HepG2 (cell line): Measurements from ENCODE around the gene TMEM269. TPM values are rescaled to one million over a fixed set of nuclear protein-coding genes. Genes with fewer than 3 reads are reported as not detected.

Experiments
- FOXA3 ChIP-seq: IDR thresholded peaks from 2 replicates; pipeline ENCODE4 v1.6.1; 2016; ENCODE audit warnings: missing genetic modification reagents, missing compliant biosample characterization
- FOXC1 ChIP-seq: sonication (generic); formaldehyde crosslinking; IDR thresholded peaks from 2 replicates; pipeline ENCODE4 v1.8.0; 2022; ENCODE audit warnings: mild to moderate bottlenecking, missing genetic modification reagents, borderline replicate concordance
- GATAD2A ChIP-seq: IDR thresholded peaks from 2 replicates; pipeline ENCODE4 v1.6.1; 2016
- HNRNPK ChIP-seq: fragments of 200-400 bp; formaldehyde crosslinking; IDR thresholded peaks from 2 replicates; pipeline ENCODE4 v1.6.1; 2018; ENCODE audit warnings: low read length, low read depth, moderate library complexity, mild to moderate bottlenecking; ENCODE audit not compliant: poor library complexity, severe bottlenecking
- NFAT5 ChIP-seq: sonication (generic); formaldehyde crosslinking; IDR thresholded peaks from 2 replicates; pipeline ENCODE4 v1.4.0; 2020; ENCODE audit warnings: missing genetic modification reagents
- NR2F2 ChIP-seq: IDR thresholded peaks from 2 replicates; pipeline ENCODE4 v1.6.1; 2012; ENCODE audit warnings: low read depth, inconsistent platforms, borderline replicate concordance
- SAP130 ChIP-seq: IDR thresholded peaks from 2 replicates; pipeline ENCODE4 v1.6.1; 2016; ENCODE audit warnings: low read depth
- TAF1 ChIP-seq: sonication (generic); formaldehyde crosslinking; IDR thresholded peaks from 2 replicates; pipeline ENCODE4 v1.4.0; 2020; ENCODE audit warnings: missing genetic modification reagents
- TARDBP ChIP-seq: sonication (generic); formaldehyde crosslinking; IDR thresholded peaks from 2 replicates; pipeline ENCODE4 v1.8.0; 2022; ENCODE audit warnings: mild to moderate bottlenecking, missing genetic modification reagents
- ZBTB1 ChIP-seq: sonication (generic); formaldehyde crosslinking; IDR thresholded peaks from 2 replicates; pipeline ENCODE4 v1.4.0; 2020; ENCODE audit warnings: missing genetic modification reagents, borderline replicate concordance
- ZBTB20 ChIP-seq: sonication (generic); formaldehyde crosslinking; IDR thresholded peaks from 2 replicates; pipeline ENCODE4 v1.8.1; 2023; ENCODE audit warnings: missing genetic modification reagents, low read depth, mild to moderate bottlenecking, borderline replicate concordance
- ZBTB7A ChIP-seq: sonication (generic); formaldehyde crosslinking; IDR thresholded peaks from 2 replicates; pipeline ENCODE4 v1.8.0; 2022; ENCODE audit warnings: mild to moderate bottlenecking, missing genetic modification reagents
- ZFP82 ChIP-seq: sonication (generic); formaldehyde crosslinking; IDR thresholded peaks from 2 replicates; pipeline ENCODE4 v1.5.1; 2020; ENCODE audit warnings: mild to moderate bottlenecking, missing genetic modification reagents, borderline replicate concordance
- ZNF10 ChIP-seq: sonication (generic); formaldehyde crosslinking; IDR thresholded peaks from 2 replicates; pipeline ENCODE4 v1.4.0; 2020; ENCODE audit warnings: mild to moderate bottlenecking, low read depth, missing genetic modification reagents, borderline replicate concordance
- ZNF205 ChIP-seq: IDR thresholded peaks from 2 replicates; pipeline ENCODE4 v1.6.1; 2018; ENCODE audit warnings: missing biosample characterization, missing genetic modification reagents
- ZNF224 ChIP-seq: sonication (generic); formaldehyde crosslinking; IDR thresholded peaks from 2 replicates; pipeline ENCODE4 v1.5.0; 2020; ENCODE audit warnings: mild to moderate bottlenecking, missing genetic modification reagents
- ZNF350 ChIP-seq: sonication (generic); formaldehyde crosslinking; IDR thresholded peaks from 2 replicates; pipeline ENCODE4 v1.4.0; 2020; ENCODE audit warnings: mild to moderate bottlenecking, low read depth, missing genetic modification reagents, borderline replicate concordance
- ZSCAN29 ChIP-seq: sonication (generic); formaldehyde crosslinking; conservative IDR thresholded peaks from 2 replicates; pipeline ENCODE4 v1.4.0; 2020; ENCODE audit warnings: mild to moderate bottlenecking, missing genetic modification reagents
- polyA plus RNA-seq, 8 experiments: library from polyadenylated mRNA; depleted of rRNA in 3 of 8; stranded (reverse) in 7 of 8; unstranded in 1 of 8; fragments of >200 nt; fragmentation: Illumina TruSeq in 4 of 8; extraction: Trizol in 4 of 8; gene quantifications; 2 replicates each; pipeline versions ENCODE4 v1.2.1 to v1.2.3, GENCODE V29; 2011 to 2016; ENCODE audit warnings: low read depth in 4 of 8, missing spikeins in 1 of 8, mixed read lengths in 1 of 8; ENCODE audit not compliant: insufficient read depth in 1 of 8
- total RNA-seq, 5 experiments: library from RNA; depleted of rRNA; stranded (reverse); fragments of >200 nt; fragmentation: Illumina TruSeq; extraction: Trizol; gene quantifications; 2 replicates each; pipeline ENCODE4 v1.2.3, GENCODE V29; 2016; ENCODE audit warnings: low read depth in 1 of 5
- TF ChIP-seq, protein P1 (sequence below): sonication (generic); formaldehyde crosslinking; conservative IDR thresholded peaks from 2 replicates; pipeline ENCODE4 v1.8.0; 2022; ENCODE audit warnings: missing genetic modification reagents
- TF ChIP-seq, protein P2 (sequence below): IDR thresholded peaks from 2 replicates; pipeline ENCODE4 v1.6.1; 2012; ENCODE audit warnings: low read depth, low read length, improper control_type of control experiment

TMEM269 gene
- total and polyA plus RNA-seq, 2 of the 13 experiments (the other 11 are each of a cell fraction or from before 2014, with no cell fraction given): 0.15 to 0.21 TPM

- TF ChIP-seq ZBTB1 (CRISPR knock-in tag): no peak
- TF ChIP-seq ZFP82 (CRISPR knock-in tag): peak; percentile 66; the same call in 1 of the 2 replicates
- TF ChIP-seq ZSCAN29 (CRISPR knock-in tag): peak; percentile 99
- 0 out of 2 replicates have a peak, but pooled peaks have one; percentile 2 for TF ChIP-seq FOXC1
- peak; percentile 60 for TF ChIP-seq SAP130 (CRISPR knock-in tag)
- TF ChIP-seq ZBTB7A (CRISPR knock-in tag): peak; percentile 72; the same call in 1 of the 2 replicates
- peak; percentile 52; the same call in 1 of the 2 replicates for TF ChIP-seq ZBTB20 (CRISPR knock-in tag)
- peak; percentile 55; the same call in 1 of the 2 replicates for TF ChIP-seq NR2F2
- no peak for TF ChIP-seq NFAT5 (CRISPR knock-in tag)
- TF ChIP-seq ZNF10 (CRISPR knock-in tag): 0 out of 2 replicates have a peak, but pooled peaks have one; percentile 49
- peak; percentile 40 for TF ChIP-seq HNRNPK
- TF ChIP-seq, protein P1, sequence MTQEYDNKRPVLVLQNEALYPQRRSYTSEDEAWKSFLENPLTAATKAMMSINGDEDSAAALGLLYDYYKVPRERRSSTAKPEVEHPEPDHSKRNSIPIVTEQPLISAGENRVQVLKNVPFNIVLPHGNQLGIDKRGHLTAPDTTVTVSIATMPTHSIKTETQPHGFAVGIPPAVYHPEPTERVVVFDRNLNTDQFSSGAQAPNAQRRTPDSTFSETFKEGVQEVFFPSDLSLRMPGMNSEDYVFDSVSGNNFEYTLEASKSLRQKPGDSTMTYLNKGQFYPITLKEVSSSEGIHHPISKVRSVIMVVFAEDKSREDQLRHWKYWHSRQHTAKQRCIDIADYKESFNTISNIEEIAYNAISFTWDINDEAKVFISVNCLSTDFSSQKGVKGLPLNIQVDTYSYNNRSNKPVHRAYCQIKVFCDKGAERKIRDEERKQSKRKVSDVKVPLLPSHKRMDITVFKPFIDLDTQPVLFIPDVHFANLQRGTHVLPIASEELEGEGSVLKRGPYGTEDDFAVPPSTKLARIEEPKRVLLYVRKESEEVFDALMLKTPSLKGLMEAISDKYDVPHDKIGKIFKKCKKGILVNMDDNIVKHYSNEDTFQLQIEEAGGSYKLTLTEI (CRISPR knock-in tag): no peak
- TF ChIP-seq ZNF350 (CRISPR knock-in tag): peak; percentile 41; the same call in 1 of the 2 replicates
- peak; percentile 45; the same call in 1 of the 2 replicates for TF ChIP-seq TAF1 (CRISPR knock-in tag)
- TF ChIP-seq TARDBP (CRISPR knock-in tag): peak; percentile 22; the same call in 1 of the 2 replicates
- TF ChIP-seq ZNF224 (CRISPR knock-in tag): 0 out of 2 replicates have a peak, but pooled peaks have one; percentile 73
- TF ChIP-seq GATAD2A (CRISPR knock-in tag): peak; percentile 43; the same call in 1 of the 2 replicates
- no peak for TF ChIP-seq FOXA3
- TF ChIP-seq, protein P2, sequence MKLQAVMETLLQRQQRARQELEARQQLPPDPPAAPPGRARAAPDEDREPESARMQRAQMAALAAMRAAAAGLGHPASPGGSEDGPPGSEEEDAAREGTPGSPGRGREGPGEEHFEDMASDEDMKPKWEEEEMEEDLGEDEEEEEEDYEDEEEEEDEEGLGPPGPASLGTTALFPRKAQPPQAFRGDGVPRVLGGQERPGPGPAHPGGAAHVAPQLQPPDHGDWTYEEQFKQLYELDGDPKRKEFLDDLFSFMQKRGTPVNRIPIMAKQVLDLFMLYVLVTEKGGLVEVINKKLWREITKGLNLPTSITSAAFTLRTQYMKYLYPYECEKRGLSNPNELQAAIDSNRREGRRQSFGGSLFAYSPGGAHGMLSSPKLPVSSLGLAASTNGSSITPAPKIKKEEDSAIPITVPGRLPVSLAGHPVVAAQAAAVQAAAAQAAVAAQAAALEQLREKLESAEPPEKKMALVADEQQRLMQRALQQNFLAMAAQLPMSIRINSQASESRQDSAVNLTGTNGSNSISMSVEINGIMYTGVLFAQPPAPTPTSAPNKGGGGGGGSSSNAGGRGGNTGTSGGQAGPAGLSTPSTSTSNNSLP: no peak
- TF ChIP-seq ZNF205 (CRISPR knock-in tag): 0 out of 2 replicates have a peak, but pooled peaks have one; percentile 29
These were observed 44.8 kb upstream of the TMEM269 start, which contains the start of gene CLDN19 (continued) for GRCh38 chr1:42739753-42740700.
